CD4-positive, alpha-beta T cell (primary cell): ENCODE measurements around the gene CLPSL2. TPM values are rescaled to one million over a fixed set of nuclear protein-coding genes. Genes with fewer than 3 reads are reported as not detected.

ENCODE experiments used
- ATAC-seq: fragments of 200-7000 bp; cut with Tn5 transposase; one replicate; pipeline ENCODE4 v1.10.0; 2022; ENCODE audit warnings: mild to moderate bottlenecking; ENCODE audit not compliant: poor library complexity
- CTCF ChIA-PET: fragments of 350-600 bp; sonication (Branson Sonifier 250); formaldehyde crosslinking; loops from one replicate; lab custom pipeline; 2021; ENCODE audit warnings: antibody characterized with exemption, inconsistent platforms; lab: Charles Lee
- POLR2A ChIA-PET: fragments of 350-600 bp; sonication (Branson Sonifier 250); formaldehyde crosslinking; loops from one replicate; lab custom pipeline; 2021; ENCODE audit warnings: antibody characterized with exemption, inconsistent platforms; lab: Charles Lee
- DNase-seq, 14 experiments: peaks; one replicate each; pipeline ENCODE4 v3.0.0-alpha.2; 2013 to 2020; ENCODE audit warnings: mixed read lengths in 2 of 14
- H3K27ac ChIP-seq, 2 donors: one replicate each; pipeline versions ENCODE4 v1.5.1 to v1.7.0; 2013; ENCODE audit warnings: low read length in 2 of 2, low read depth in 1 of 2, mild to moderate bottlenecking in 1 of 2
- H3K27me3 ChIP-seq, 2 experiments: 1 replicate in 1 of 2; 2 replicates in 1 of 2; pipeline versions ENCODE4 v1.6.1 to v1.7.0; 2013; ENCODE audit warnings: low read length in 2 of 2, control low read depth in 1 of 2, mild to moderate bottlenecking in 1 of 2, moderate library complexity in 1 of 2; ENCODE audit not compliant: insufficient read depth in 2 of 2, control insufficient read depth in 1 of 2
- H3K36me3 ChIP-seq: one replicate; pipeline ENCODE4 v1.6.1; 2013; ENCODE audit warnings: low read length, control low read depth; ENCODE audit not compliant: insufficient read depth
- H3K4me1 ChIP-seq: one replicate; pipeline ENCODE4 v1.6.1; 2013; ENCODE audit warnings: low read length, control low read depth; ENCODE audit not compliant: insufficient read depth
- H3K4me3 ChIP-seq: one replicate; pipeline ENCODE4 v1.5.1; 2013; ENCODE audit warnings: mild to moderate bottlenecking, low read length, moderate library complexity
- H3K9me3 ChIP-seq, 2 experiments: 1 replicate in 1 of 2; 2 replicates in 1 of 2; pipeline versions ENCODE4 v1.6.1 to v1.7.0; 2013; ENCODE audit warnings: low read length in 2 of 2, mild to moderate bottlenecking in 2 of 2, control low read depth in 1 of 2, moderate library complexity in 1 of 2; ENCODE audit not compliant: control insufficient read depth in 1 of 2, insufficient read depth in 1 of 2
- H3K27ac Mint-ChIP-seq: one replicate; pipeline ENCODE4 v1.8.0; 2020; ENCODE audit warnings: mixed read lengths
- H3K27me3 Mint-ChIP-seq: one replicate; pipeline ENCODE4 v1.8.0; 2021; ENCODE audit warnings: mixed read lengths
- H3K36me3 Mint-ChIP-seq: one replicate; pipeline ENCODE4 v1.8.0; 2021; ENCODE audit warnings: low read depth, mixed read lengths
- H3K4me1 Mint-ChIP-seq: one replicate; pipeline ENCODE4 v1.8.0; 2021; ENCODE audit warnings: low read depth, mixed read lengths
- H3K4me3 Mint-ChIP-seq: one replicate; pipeline ENCODE4 v1.8.0; 2020; ENCODE audit warnings: mild to moderate bottlenecking, mixed read lengths
- H3K9me3 Mint-ChIP-seq: one replicate; pipeline ENCODE4 v1.8.0; 2020; ENCODE audit warnings: mixed read lengths
- intact Hi-C, 2 experiments: fragments of 100-400 bp; cut with DNase I in 1 of 2; cut with micrococcal nuclease in 1 of 2; formaldehyde crosslinking; loops; one replicate each; pipeline versions ENCODE4 v1.15.1 to v1.9.0; 2023 to 2025; cut with DNase I, micrococcal nuclease
- total RNA-seq, 174 experiments: library from RNA in 2 of 174; stranded (reverse) in 2 of 174; gene quantifications; one replicate each; pipeline ENCODE4 v1.2.3 and lab custom pipeline; 2021 to 2026
- TF ChIP-seq, protein P1 (sequence below): fragments of 200-600 bp; IDR thresholded peaks from one replicate; pipeline ENCODE4 v1.8.0; 2022; ENCODE audit warnings: antibody characterized with exemption, mild to moderate bottlenecking

CLPSL2 gene
- total RNA-seq, 2 experiments from 2014 or later, result not detected

DNA sequence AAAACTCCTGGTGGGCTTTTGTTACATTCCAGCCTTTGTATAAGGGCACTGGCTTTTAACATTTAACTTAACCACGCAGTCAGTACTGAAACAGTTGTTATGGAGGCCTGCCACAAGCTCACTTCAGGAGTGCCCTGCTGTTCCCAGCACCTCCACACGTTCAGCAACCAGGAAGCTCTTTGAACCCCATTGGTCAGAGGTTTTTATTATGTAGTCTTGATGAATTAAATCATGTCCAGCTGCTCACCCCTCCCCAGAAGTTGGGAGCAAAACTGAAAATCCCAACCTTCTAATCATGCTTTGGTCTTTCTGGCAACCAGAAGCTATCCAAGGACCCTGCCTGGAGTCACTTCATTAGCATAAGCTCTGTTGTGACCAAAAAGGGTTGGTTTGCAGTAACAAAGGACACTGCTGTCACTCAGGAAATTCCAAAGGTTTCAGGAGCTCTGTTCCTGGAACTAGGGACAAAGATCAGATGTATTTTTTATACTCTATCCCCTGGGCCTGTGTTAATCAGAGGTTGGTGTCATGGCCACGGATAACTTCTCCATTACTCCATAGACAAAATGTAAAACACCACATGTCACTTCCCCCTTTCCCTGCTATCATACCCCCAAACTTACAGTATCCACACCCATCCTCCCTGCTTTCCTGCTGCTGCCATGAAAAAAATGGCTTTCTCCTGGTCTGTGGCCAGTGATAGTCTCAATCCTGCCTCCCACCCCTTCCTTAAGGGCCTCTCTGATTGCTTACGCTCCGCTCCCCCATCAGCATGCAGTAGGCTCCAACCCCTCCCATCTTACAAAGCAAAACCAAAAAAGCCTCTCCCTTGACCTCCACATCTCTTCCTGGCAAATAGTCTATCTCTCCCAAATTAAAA lies 36.5 kb upstream of the CLPSL2 start:
- H3K9me3 ChIP-seq, result no peaks in the 10 kb centered on the region
- H3K27me3 ChIP-seq, result no peaks in the 10 kb centered on the region
- no peaks in the 10 kb centered on the region for H3K36me3 Mint-ChIP-seq
- TF ChIP-seq, protein P1, sequence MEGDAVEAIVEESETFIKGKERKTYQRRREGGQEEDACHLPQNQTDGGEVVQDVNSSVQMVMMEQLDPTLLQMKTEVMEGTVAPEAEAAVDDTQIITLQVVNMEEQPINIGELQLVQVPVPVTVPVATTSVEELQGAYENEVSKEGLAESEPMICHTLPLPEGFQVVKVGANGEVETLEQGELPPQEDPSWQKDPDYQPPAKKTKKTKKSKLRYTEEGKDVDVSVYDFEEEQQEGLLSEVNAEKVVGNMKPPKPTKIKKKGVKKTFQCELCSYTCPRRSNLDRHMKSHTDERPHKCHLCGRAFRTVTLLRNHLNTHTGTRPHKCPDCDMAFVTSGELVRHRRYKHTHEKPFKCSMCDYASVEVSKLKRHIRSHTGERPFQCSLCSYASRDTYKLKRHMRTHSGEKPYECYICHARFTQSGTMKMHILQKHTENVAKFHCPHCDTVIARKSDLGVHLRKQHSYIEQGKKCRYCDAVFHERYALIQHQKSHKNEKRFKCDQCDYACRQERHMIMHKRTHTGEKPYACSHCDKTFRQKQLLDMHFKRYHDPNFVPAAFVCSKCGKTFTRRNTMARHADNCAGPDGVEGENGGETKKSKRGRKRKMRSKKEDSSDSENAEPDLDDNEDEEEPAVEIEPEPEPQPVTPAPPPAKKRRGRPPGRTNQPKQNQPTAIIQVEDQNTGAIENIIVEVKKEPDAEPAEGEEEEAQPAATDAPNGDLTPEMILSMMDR, result no peak
- peaks cover 31% of the 10 kb centered on the region for H3K4me1 ChIP-seq
- peaks cover 29% of the 10 kb centered on the region for H3K4me1 Mint-ChIP-seq
- ChIA-PET POLR2A (no interaction called here), CTCF (interaction anchor here (0.6 to 0.7 kb wide), 3 partner anchors 8 to 16 kb away, joined by 4 to 6 read pairs (median 4); no protein-coding TSS in a partner anchor)
- intact Hi-C loops, result loop anchor here (5.0 kb wide), 3 partner anchors 268 to 398 kb away; partner anchors contain the start of genes FANCE (in 1 of the 2) and PPARD (in 1 of the 2)
- no peak overlapping the region for H3K4me3 ChIP-seq
- no peak overlapping the region for H3K27ac ChIP-seq
- DNase-seq, result no peak
- no peak overlapping the region for H3K4me3 Mint-ChIP-seq
- ATAC-seq, result no peak
- no peaks in the 10 kb centered on the region for H3K27me3 Mint-ChIP-seq
- H3K36me3 ChIP-seq, result no peaks in the 10 kb centered on the region
- H3K9me3 Mint-ChIP-seq, result no peaks in the 10 kb centered on the region
- H3K27ac Mint-ChIP-seq, result no peak overlapping the region

DNA sequence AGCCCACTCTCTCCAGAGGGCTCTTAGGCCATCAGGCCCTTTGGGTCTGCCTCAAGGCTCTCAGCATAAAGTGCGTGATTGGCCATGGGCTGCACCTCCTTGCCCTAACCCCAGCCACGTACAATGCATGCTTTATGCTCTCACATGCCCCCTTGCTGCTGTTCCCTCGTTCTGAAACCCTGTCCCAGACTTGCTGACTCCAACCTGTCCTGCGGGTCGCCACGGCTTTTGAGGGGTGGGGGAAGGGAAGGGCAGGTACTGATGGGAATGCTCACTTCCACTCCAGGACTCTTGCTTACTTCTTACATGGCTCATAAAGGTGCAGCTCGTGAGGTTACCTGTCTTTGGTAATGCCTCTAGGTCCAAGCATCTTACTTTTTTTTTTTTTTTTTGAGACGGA lies 33.6 kb upstream of the CLPSL2 start:
- intact Hi-C loops, result no loop called here
- Histone ChIP-seq H3K4me1 (peaks cover 1% of the 10 kb centered on the region), H3K27ac (no peak overlapping the region), H3K4me3 (no peak overlapping the region), H3K36me3 (no peaks in the 10 kb centered on the region), H3K9me3 (peaks cover 0 to 2% of the 10 kb centered on the region in 2 experiments), H3K27me3 (no peaks in the 10 kb centered on the region)
- Mint-ChIP-seq H3K27me3 (no peaks in the 10 kb centered on the region), H3K36me3 (no peaks in the 10 kb centered on the region), H3K4me1 (peaks cover under 1% of the 10 kb centered on the region), H3K27ac (no peak overlapping the region), H3K4me3 (no peak overlapping the region), H3K9me3 (peaks cover 5% of the 10 kb centered on the region)
- CTCF ChIA-PET, result no interaction called here
- TF ChIP-seq, protein P1, result no peak
- DNase-seq (no peak), ATAC-seq (no peak)
- POLR2A ChIA-PET, result no interaction called here

DNA sequence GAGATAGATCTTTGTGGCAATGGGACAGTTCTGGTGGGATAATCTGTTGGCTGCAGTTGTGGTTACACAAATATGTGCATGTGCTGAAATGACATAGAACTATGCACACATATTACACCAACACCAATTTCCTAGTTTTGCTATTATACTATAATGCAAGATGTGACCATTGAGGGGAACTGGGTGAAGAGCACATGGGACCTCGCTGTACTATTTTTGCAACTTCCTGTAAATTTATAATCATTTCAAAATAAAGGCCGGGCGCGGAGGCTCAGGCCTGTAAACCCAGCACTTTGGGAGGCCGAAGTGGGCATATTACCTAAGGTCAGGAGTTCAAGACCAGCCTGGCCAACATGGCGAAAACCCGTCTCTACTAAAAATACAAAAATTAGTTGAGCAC lies 30.9 kb upstream of the CLPSL2 start:
- no peak for DNase-seq
- no peak for ATAC-seq
- H3K36me3 Mint-ChIP-seq, result no peaks in the 10 kb centered on the region
- H3K9me3 ChIP-seq, result peaks cover 4 to 5% of the 10 kb centered on the region in 2 experiments
- no peaks in the 10 kb centered on the region for H3K27me3 ChIP-seq
- no peaks in the 10 kb centered on the region for H3K4me1 Mint-ChIP-seq
- peaks cover 5% of the 10 kb centered on the region for H3K9me3 Mint-ChIP-seq
- ChIA-PET CTCF (no interaction called here), POLR2A (no interaction called here)
- H3K27me3 Mint-ChIP-seq, result no peaks in the 10 kb centered on the region
- no peaks in the 10 kb centered on the region for H3K36me3 ChIP-seq
- no peak overlapping the region for H3K27ac ChIP-seq
- no peaks in the 10 kb centered on the region for H3K4me1 ChIP-seq
- H3K4me3 Mint-ChIP-seq, result no peak overlapping the region
- TF ChIP-seq, protein P1, result no peak
- H3K4me3 ChIP-seq, result no peak overlapping the region
- H3K27ac Mint-ChIP-seq, result no peak overlapping the region
- intact Hi-C loops, result no loop called here
